Activated naive CD8-positive, alpha-beta T cell (primary cell): ENCODE results near the gene CROCC.
"Not testable (repeated sequence)": the region's sequence is repeated elsewhere in the genome, so short reads cannot be mapped to it uniquely, and the experiment has no call there.

Experiments used
- H3K27ac Mint-ChIP-seq: one replicate; pipeline ENCODE4 v1.8.0; 2021; ENCODE audit warnings: mixed read lengths
- H3K27me3 Mint-ChIP-seq: one replicate; pipeline ENCODE4 v1.8.0; 2021; ENCODE audit warnings: mixed read lengths
- H3K36me3 Mint-ChIP-seq: one replicate; pipeline ENCODE4 v1.8.0; 2021; ENCODE audit warnings: mixed read lengths
- H3K4me1 Mint-ChIP-seq: one replicate; pipeline ENCODE4 v1.8.0; 2021; ENCODE audit warnings: low read depth, mixed read lengths
- H3K4me3 Mint-ChIP-seq: one replicate; pipeline ENCODE4 v1.8.0; 2021; ENCODE audit warnings: mild to moderate bottlenecking, mixed read lengths
- H3K9me3 Mint-ChIP-seq: one replicate; pipeline ENCODE4 v1.8.0; 2021; ENCODE audit warnings: low read depth, mixed read lengths

The CROCC gene

GRCh38 chr1:16905868-16906702, 15.6 kb upstream of the CROCC start:
- H3K4me1 Mint-ChIP-seq: peaks cover 17% of the 10 kb centered on the region
- H3K36me3 Mint-ChIP-seq: no peaks in the 10 kb centered on the region
- no peaks in the 10 kb centered on the region for H3K27me3 Mint-ChIP-seq
- H3K9me3 Mint-ChIP-seq: no peaks in the 10 kb centered on the region
- no peak overlapping the region for H3K4me3 Mint-ChIP-seq
- H3K27ac Mint-ChIP-seq: no peak overlapping the region

GRCh38 chr1:16906873-16907272, 14.9 kb upstream of the CROCC start:
- no peaks in the 10 kb centered on the region for H3K36me3 Mint-ChIP-seq
- H3K4me3 Mint-ChIP-seq: no peak overlapping the region
- H3K4me1 Mint-ChIP-seq: peaks cover 15% of the 10 kb centered on the region
- H3K27ac Mint-ChIP-seq: no peak overlapping the region
- no peaks in the 10 kb centered on the region for H3K27me3 Mint-ChIP-seq
- H3K9me3 Mint-ChIP-seq: no peaks in the 10 kb centered on the region

GRCh38 chr1:16907870-16908758, 13.6 kb upstream of the CROCC start:
- H3K27ac Mint-ChIP-seq: peak overlapping the region; percentile 67
- peaks cover 26% of the 10 kb centered on the region for H3K4me1 Mint-ChIP-seq
- no peaks in the 10 kb centered on the region for H3K9me3 Mint-ChIP-seq
- no peaks in the 10 kb centered on the region for H3K36me3 Mint-ChIP-seq
- H3K4me3 Mint-ChIP-seq: no peak overlapping the region
- no peaks in the 10 kb centered on the region for H3K27me3 Mint-ChIP-seq

GRCh38 chr1:16911851-16912721, 9.6 kb upstream of the CROCC start:
- Mint-ChIP-seq H3K4me1 (peaks cover 45% of the 10 kb centered on the region), H3K4me3 (peak overlapping the region; percentile 57)
- not testable (repeated sequence) for H3K27me3 Mint-ChIP-seq, H3K36me3 Mint-ChIP-seq, H3K9me3 Mint-ChIP-seq, H3K27ac Mint-ChIP-seq

- not testable (repeated sequence) for H3K27ac Mint-ChIP-seq, H3K27me3 Mint-ChIP-seq
These were observed 9.0 kb upstream of the CROCC start for GRCh38 chr1:16912742-16913141.

GRCh38 chr1:16913181-16913832, 8.4 kb upstream of the CROCC start:
- Mint-ChIP-seq H3K36me3 (no peaks in the 10 kb centered on the region), H3K9me3 (no peaks in the 10 kb centered on the region), H3K27me3 (no peaks in the 10 kb centered on the region), H3K27ac (peak overlapping the region; percentile 28), H3K4me1 (peaks cover 39% of the 10 kb centered on the region), H3K4me3 (peak overlapping the region; percentile 77)

More at GRCh38 chr1:16912742-16913141, 9.0 kb upstream of the CROCC start:
- peak overlapping the region; percentile 77 for H3K4me3 Mint-ChIP-seq
- H3K9me3 Mint-ChIP-seq, H3K36me3 Mint-ChIP-seq: not testable (repeated sequence)
- H3K4me1 Mint-ChIP-seq: peaks cover 39% of the 10 kb centered on the region

- Mint-ChIP-seq H3K9me3 (no peaks in the 10 kb centered on the region), H3K4me3 (peak overlapping the region; percentile 87), H3K4me1 (peaks cover 39% of the 10 kb centered on the region), H3K27ac (peak overlapping the region; percentile 70), H3K36me3 (no peaks in the 10 kb centered on the region), H3K27me3 (no peaks in the 10 kb centered on the region)
These were observed 7.7 kb upstream of the CROCC start for GRCh38 chr1:16913833-16914662.

GRCh38 chr1:16914928-16915626, 6.7 kb upstream of the CROCC start:
- peak overlapping the region; percentile 87 for H3K4me3 Mint-ChIP-seq
- not testable (repeated sequence) for H3K27me3 Mint-ChIP-seq, H3K9me3 Mint-ChIP-seq, H3K36me3 Mint-ChIP-seq
- H3K4me1 Mint-ChIP-seq: peaks cover 39% of the 10 kb centered on the region
- peak overlapping the region; percentile 70 for H3K27ac Mint-ChIP-seq

GRCh38 chr1:16915627-16915973, 6.1 kb upstream of the CROCC start:
- Mint-ChIP-seq H3K36me3 (no peaks in the 10 kb centered on the region), H3K27ac (no peak overlapping the region), H3K9me3 (no peaks in the 10 kb centered on the region)

GRCh38 chr1:16916036-16916880, 5.5 kb upstream of the CROCC start:
- H3K27ac Mint-ChIP-seq: not testable (repeated sequence)

More at GRCh38 chr1:16915627-16915973, 6.1 kb upstream of the CROCC start:
- Mint-ChIP-seq H3K4me3 (peak overlapping the region; percentile 87), H3K4me1 (peaks cover 39% of the 10 kb centered on the region), H3K27me3 (no peaks in the 10 kb centered on the region)

GRCh38 chr1:16918371-16918770, 3.4 kb upstream of the CROCC start:
- no peak overlapping the region for H3K4me3 Mint-ChIP-seq
- no peaks in the 10 kb centered on the region for H3K27me3 Mint-ChIP-seq
- H3K9me3 Mint-ChIP-seq: no peaks in the 10 kb centered on the region
- H3K4me1 Mint-ChIP-seq: peaks cover 40% of the 10 kb centered on the region
- no peak overlapping the region for H3K27ac Mint-ChIP-seq
- no peaks in the 10 kb centered on the region for H3K36me3 Mint-ChIP-seq

More at GRCh38 chr1:16916036-16916880, 5.5 kb upstream of the CROCC start:
- H3K4me3 Mint-ChIP-seq: peak overlapping the region; percentile 21
- H3K4me1 Mint-ChIP-seq: peaks cover 44% of the 10 kb centered on the region
- H3K27me3 Mint-ChIP-seq, H3K9me3 Mint-ChIP-seq, H3K36me3 Mint-ChIP-seq: not testable (repeated sequence)

- peaks cover 36% of the 10 kb centered on the region for H3K4me1 Mint-ChIP-seq
- H3K27ac Mint-ChIP-seq: peak overlapping the region; percentile 28
- not testable (repeated sequence) for H3K36me3 Mint-ChIP-seq, H3K4me3 Mint-ChIP-seq, H3K27me3 Mint-ChIP-seq, H3K9me3 Mint-ChIP-seq
These were observed 2.6 kb upstream of the CROCC start for GRCh38 chr1:16918936-16919665.
